ENCODE data around the gene TRPM8. TPM values are rescaled to one million over a fixed set of nuclear protein-coding genes. Genes with fewer than 3 reads are reported as not detected.

Gene TRPM8
- total RNA-seq, 1 donor from 2014 or later: not detected

- ChIA-PET CTCF (no interaction called here), POLR2A (no interaction called here)
- Mint-ChIP-seq H3K27me3 (peaks cover 39% of the 10 kb centered on the region), H3K27ac (no peak overlapping the region), H3K36me3 (ENCODE audit: low read depth) (no peaks in the 10 kb centered on the region), H3K4me3 (no peak overlapping the region), H3K4me1 (no peaks in the 10 kb centered on the region), H3K9me3 (no peaks in the 10 kb centered on the region)
- intact Hi-C loops (cut with micrococcal nuclease): no loop called here
- TF ChIP-seq, protein P1, sequence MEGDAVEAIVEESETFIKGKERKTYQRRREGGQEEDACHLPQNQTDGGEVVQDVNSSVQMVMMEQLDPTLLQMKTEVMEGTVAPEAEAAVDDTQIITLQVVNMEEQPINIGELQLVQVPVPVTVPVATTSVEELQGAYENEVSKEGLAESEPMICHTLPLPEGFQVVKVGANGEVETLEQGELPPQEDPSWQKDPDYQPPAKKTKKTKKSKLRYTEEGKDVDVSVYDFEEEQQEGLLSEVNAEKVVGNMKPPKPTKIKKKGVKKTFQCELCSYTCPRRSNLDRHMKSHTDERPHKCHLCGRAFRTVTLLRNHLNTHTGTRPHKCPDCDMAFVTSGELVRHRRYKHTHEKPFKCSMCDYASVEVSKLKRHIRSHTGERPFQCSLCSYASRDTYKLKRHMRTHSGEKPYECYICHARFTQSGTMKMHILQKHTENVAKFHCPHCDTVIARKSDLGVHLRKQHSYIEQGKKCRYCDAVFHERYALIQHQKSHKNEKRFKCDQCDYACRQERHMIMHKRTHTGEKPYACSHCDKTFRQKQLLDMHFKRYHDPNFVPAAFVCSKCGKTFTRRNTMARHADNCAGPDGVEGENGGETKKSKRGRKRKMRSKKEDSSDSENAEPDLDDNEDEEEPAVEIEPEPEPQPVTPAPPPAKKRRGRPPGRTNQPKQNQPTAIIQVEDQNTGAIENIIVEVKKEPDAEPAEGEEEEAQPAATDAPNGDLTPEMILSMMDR (IDR thresholded peaks at IDR 0.05): no peak
- ATAC-seq (ENCODE audit: low read depth): no peak
- DNase-seq: no peak
Observed at GRCh38 chr2:234061624-234062257, 144.6 kb downstream of the TRPM8 start.

GRCh38 chr2:234066587-234066986, 149.4 kb downstream of the TRPM8 start:
- TF ChIP-seq, protein P1 (IDR thresholded peaks at IDR 0.05): no peak
- Mint-ChIP-seq H3K9me3 (peaks cover 3% of the 10 kb centered on the region), H3K4me1 (no peaks in the 10 kb centered on the region), H3K36me3 (ENCODE audit: low read depth) (no peaks in the 10 kb centered on the region), H3K27ac (no peak overlapping the region), H3K27me3 (peaks cover 11% of the 10 kb centered on the region), H3K4me3 (no peak overlapping the region)
- POLR2A ChIA-PET: no interaction called here
- no peak for DNase-seq
- intact Hi-C loops (cut with micrococcal nuclease): no loop called here
- CTCF ChIA-PET: no interaction called here
- no peak for ATAC-seq (ENCODE audit: low read depth)

Other genes with a start within 250 kb of the TRPM8 start
- not detected in 2 replicates for gene UGT1A9, start 245.5 kb upstream of the TRPM8 start, total RNA-seq
- gene UGT1A7, start 235.5 kb upstream of the TRPM8 start, total RNA-seq: not detected in 2 replicates
- gene UGT1A6, start 224.5 kb upstream of the TRPM8 start, total RNA-seq: not detected in 2 replicates
- not detected in 2 replicates for gene UGT1A5, start 204.5 kb upstream of the TRPM8 start, total RNA-seq
- gene UGT1A4, start 198.6 kb upstream of the TRPM8 start, total RNA-seq: not detected in 2 replicates
- not detected in 2 replicates for gene UGT1A3, start 188.3 kb upstream of the TRPM8 start, total RNA-seq
- not detected in 2 replicates for gene UGT1A1, start 157.1 kb upstream of the TRPM8 start, total RNA-seq
- gene MROH2A, start 139.0 kb upstream of the TRPM8 start, total RNA-seq: not detected in 2 replicates
- gene HJURP, start 62.8 kb upstream of the TRPM8 start, total RNA-seq: 1.0 and 1.5 TPM in 2 replicates
- gene SPP2, start 133.3 kb downstream of the TRPM8 start, total RNA-seq: not detected in 2 replicates